Measurements from ENCODE around the gene FRMD4A. TPM values are rescaled to one million over a fixed set of nuclear protein-coding genes. Genes with fewer than 3 reads are reported as not detected.
A peak's percentile ranks its signal among the peaks of the same experiment; 100 is the strongest.

FRMD4A gene
- total RNA-seq, 1 experiment from 2014 or later: 7.1 TPM

GRCh38 chr10:14358886-14359573 lies 28.3 kb upstream of the FRMD4A start:
- Histone ChIP-seq H3K9me3 (ENCODE audit: low read length) (no peaks in the 10 kb centered on the region), H3K36me3 (ENCODE audit: low read depth, low read length) (no peaks in the 10 kb centered on the region), H3K4me3 (ENCODE audit: low read length) (no peak overlapping the region), H2AFZ (ENCODE audit: low read length) (no peak overlapping the region), H3K9ac (ENCODE audit: low read length) (no peak overlapping the region), H3K4me1 (ENCODE audit: insufficient read depth, low read length) (no peaks in the 10 kb centered on the region), H3K9me2 (replicated peaks; ENCODE audit: low read length) (no peaks in the 10 kb centered on the region), H3K4me2 (ENCODE audit: low read length) (no peak overlapping the region), H3K27me3 (ENCODE audit: low read length) (peaks cover 23% of the 10 kb centered on the region), H3K79me2 (ENCODE audit: low read length) (no peaks in the 10 kb centered on the region), H3K27ac (ENCODE audit: low read length) (no peak overlapping the region), H3F3A (ENCODE audit: low read length, unreplicated experiment) (no peaks in the 10 kb centered on the region), H4K20me1 (ENCODE audit: low read length) (no peaks in the 10 kb centered on the region)
- intact Hi-C loops (cut with micrococcal nuclease): no loop called here
- no peak for DNase-seq
- POLR2A ChIA-PET (ENCODE audit: unreplicated experiment): no interaction called here
- TF ChIP-seq CTCF (conservative IDR thresholded peaks at IDR 0.05; ENCODE audit: low read depth, low read length): no peak
- no peak for TF ChIP-seq EZH2 (IDR thresholded peaks at IDR 0.05; ENCODE audit: low read length, unreplicated experiment)
- no peak for TF ChIP-seq EZH2phosphoT487 (IDR thresholded peaks at IDR 0.05; ENCODE audit: borderline replicate concordance, low read length)
- CTCF ChIA-PET: interaction anchor here (0.6 kb wide), 1 partner anchor 26 kb away, joined by 4 read pairs; no protein-coding TSS in a partner anchor
- BruUV-seq (replicated peaks): no TSS peak
- ATAC-seq: no peak

GRCh38 chr10:14356921-14357320 lies 26.2 kb upstream of the FRMD4A start:
- Histone ChIP-seq H3K9me3 (ENCODE audit: low read length) (no peaks in the 10 kb centered on the region), H3K4me2 (ENCODE audit: low read length) (no peak overlapping the region), H3K9me2 (replicated peaks; ENCODE audit: low read length) (no peaks in the 10 kb centered on the region), H2AFZ (ENCODE audit: low read length) (no peak overlapping the region), H3K27me3 (ENCODE audit: low read length) (peaks cover 20% of the 10 kb centered on the region), H3F3A (ENCODE audit: low read length, unreplicated experiment) (no peaks in the 10 kb centered on the region), H3K27ac (ENCODE audit: low read length) (no peak overlapping the region), H3K4me3 (ENCODE audit: low read length) (no peak overlapping the region), H4K20me1 (ENCODE audit: low read length) (no peaks in the 10 kb centered on the region), H3K36me3 (ENCODE audit: low read depth, low read length) (no peaks in the 10 kb centered on the region), H3K79me2 (ENCODE audit: low read length) (no peaks in the 10 kb centered on the region), H3K4me1 (ENCODE audit: insufficient read depth, low read length) (no peaks in the 10 kb centered on the region), H3K9ac (ENCODE audit: low read length) (no peak overlapping the region)
- DNase-seq: peak; percentile 12
- intact Hi-C loops (cut with micrococcal nuclease): no loop called here
- CTCF ChIA-PET: no interaction called here
- TF ChIP-seq CTCF (conservative IDR thresholded peaks at IDR 0.05; ENCODE audit: low read depth, low read length): no peak
- no peak for TF ChIP-seq EZH2phosphoT487 (IDR thresholded peaks at IDR 0.05; ENCODE audit: borderline replicate concordance, low read length)
- no peak for TF ChIP-seq EZH2 (IDR thresholded peaks at IDR 0.05; ENCODE audit: low read length, unreplicated experiment)
- ATAC-seq: no peak
- POLR2A ChIA-PET (ENCODE audit: unreplicated experiment): interaction anchor here (0.5 kb wide), 1 partner anchor 55 kb away, joined by 3 read pairs; no protein-coding TSS in a partner anchor
- no TSS peak for BruUV-seq (replicated peaks)

GRCh38 chr10:14355750-14356149 lies 25.0 kb upstream of the FRMD4A start:
- intact Hi-C loops (cut with micrococcal nuclease): no loop called here
- Histone ChIP-seq H3K9me3 (ENCODE audit: low read length) (no peaks in the 10 kb centered on the region), H2AFZ (ENCODE audit: low read length) (no peak overlapping the region), H3K4me2 (ENCODE audit: low read length) (no peak overlapping the region), H3K27ac (ENCODE audit: low read length) (no peak overlapping the region), H4K20me1 (ENCODE audit: low read length) (no peaks in the 10 kb centered on the region), H3K79me2 (ENCODE audit: low read length) (no peaks in the 10 kb centered on the region), H3K4me3 (ENCODE audit: low read length) (no peak overlapping the region), H3K9ac (ENCODE audit: low read length) (no peak overlapping the region), H3K27me3 (ENCODE audit: low read length) (peaks cover 11% of the 10 kb centered on the region), H3K4me1 (ENCODE audit: insufficient read depth, low read length) (no peaks in the 10 kb centered on the region), H3F3A (ENCODE audit: low read length, unreplicated experiment) (no peaks in the 10 kb centered on the region), H3K9me2 (replicated peaks; ENCODE audit: low read length) (no peaks in the 10 kb centered on the region), H3K36me3 (ENCODE audit: low read depth, low read length) (no peaks in the 10 kb centered on the region)
- no peak for DNase-seq
- BruUV-seq (replicated peaks): no TSS peak
- TF ChIP-seq EZH2 (IDR thresholded peaks at IDR 0.05; ENCODE audit: low read length, unreplicated experiment): no peak
- no peak for TF ChIP-seq CTCF (conservative IDR thresholded peaks at IDR 0.05; ENCODE audit: low read depth, low read length)
- TF ChIP-seq EZH2phosphoT487 (IDR thresholded peaks at IDR 0.05; ENCODE audit: borderline replicate concordance, low read length): no peak
- POLR2A ChIA-PET (ENCODE audit: unreplicated experiment): no interaction called here
- CTCF ChIA-PET: no interaction called here
- no peak for ATAC-seq
